Natural killer cell (primary cell): ENCODE measurements around the gene GAGE10. TPM values are rescaled to one million over a fixed set of nuclear protein-coding genes. Genes with fewer than 3 reads are reported as not detected.
A peak's percentile ranks its signal among the peaks of the same experiment; 100 is the strongest.

Experiments used
- ATAC-seq, 3 donors: fragments of 150-1000 bp in 2 of 3; fragments of 200-7000 bp in 1 of 3; cut with Tn5 transposase; 1 replicate in 1 of 3; 2 replicates in 2 of 3; pipeline ENCODE4 v1.10.0; 2021; ENCODE audit warnings: mild to moderate bottlenecking in 2 of 3, moderate library complexity in 2 of 3
- DNase-seq, 2 donors: peaks; one replicate each; pipeline versions ENCODE4 v3.0.0 to v3.0.0-alpha.2; 2013 to 2021; ENCODE audit warnings: mixed read lengths in 1 of 2
- H3K27ac ChIP-seq: one replicate; pipeline ENCODE4 v1.5.1; 2013; ENCODE audit warnings: mild to moderate bottlenecking, low read length
- H3K27me3 ChIP-seq: one replicate; pipeline ENCODE4 v1.6.1; 2013; ENCODE audit warnings: low read length; ENCODE audit not compliant: control insufficient read depth, insufficient read depth
- H3K36me3 ChIP-seq: one replicate; pipeline ENCODE4 v1.6.1; 2013; ENCODE audit warnings: low read length; ENCODE audit not compliant: control insufficient read depth, insufficient read depth
- H3K4me1 ChIP-seq: one replicate; pipeline ENCODE4 v1.6.1; 2013; ENCODE audit warnings: low read length; ENCODE audit not compliant: control insufficient read depth, insufficient read depth
- H3K4me3 ChIP-seq: one replicate; pipeline ENCODE4 v1.5.1; 2013; ENCODE audit warnings: low read length
- H3K9me3 ChIP-seq: one replicate; pipeline ENCODE4 v1.6.1; 2013; ENCODE audit warnings: low read length; ENCODE audit not compliant: control insufficient read depth, insufficient read depth
- H3K27ac Mint-ChIP-seq, 2 donors: one replicate each; pipeline ENCODE4 v1.8.0; 2022; ENCODE audit warnings: mild to moderate bottlenecking in 2 of 2, mixed read lengths in 2 of 2, moderate library complexity in 1 of 2
- H3K27me3 Mint-ChIP-seq, 2 donors: one replicate each; pipeline ENCODE4 v1.8.0; 2022; ENCODE audit warnings: low read depth in 2 of 2, mixed read lengths in 2 of 2
- H3K36me3 Mint-ChIP-seq: one replicate; pipeline ENCODE4 v1.8.0; 2022; ENCODE audit warnings: mixed read lengths
- H3K4me1 Mint-ChIP-seq, 2 donors: one replicate each; pipeline ENCODE4 v1.8.0; 2022; ENCODE audit warnings: mixed read lengths in 2 of 2
- H3K4me3 Mint-ChIP-seq: one replicate; pipeline ENCODE4 v1.8.0; 2022; ENCODE audit warnings: mild to moderate bottlenecking, moderate library complexity, mixed read lengths
- H3K9me3 Mint-ChIP-seq, 2 donors: one replicate each; pipeline ENCODE4 v1.8.0; 2022; ENCODE audit warnings: mixed read lengths in 2 of 2
- CTCF ChIP-seq: fragments of 200-600 bp; IDR thresholded peaks from one replicate; pipeline ENCODE4 v1.8.0; 2022; ENCODE audit warnings: antibody characterized with exemption
- WGBS: methylation state at CpG from one replicate; pipeline ENCODE4 v1.1.7; 2013; ENCODE audit warnings: missing lambda C conversion rate; ENCODE audit not compliant: insufficient coverage; 5-methylcytosine and 5-hydroxymethylcytosine counted together
- intact Hi-C: fragments of 100-400 bp; cut with micrococcal nuclease; formaldehyde crosslinking; loops from one replicate; pipeline ENCODE4 v1.14.2; 2022
- total RNA-seq, 4 donors: library from RNA; stranded (reverse); fragments of 120-200 nt in 1 of 4; gene quantifications; one replicate each; pipeline versions ENCODE4 v1.2.3 to v1.2.4, GENCODE V29; 2013 to 2022

GAGE10 gene
- total RNA-seq, 3 donors from 2014 or later (not counting 1 experiment from before 2014, with no cell fraction given), result not detected

- H3K36me3 ChIP-seq, result no peaks in the 10 kb centered on the region
- H3K4me3 ChIP-seq, result no peak overlapping the region
- TF ChIP-seq CTCF, result no peak
- Mint-ChIP-seq H3K27me3 (no peaks in the 10 kb centered on the region), H3K36me3 (no peaks in the 10 kb centered on the region), H3K9me3 (no peaks in the 10 kb centered on the region), H3K4me1 (peaks cover 43 to 64% of the 10 kb centered on the region in 2 donors), H3K4me3 (peak overlapping the region; percentile 65), H3K27ac (peak overlapping the region; percentile 52 to 67)
- ATAC-seq (no peak), DNase-seq (peak in 1 of 2 donors; percentile 41)
- H3K27ac ChIP-seq, result peak overlapping the region; percentile 38
- intact Hi-C loops, result no loop called here
- WGBS, result 29% methylated on average over 3 of the region's 6 CpGs
- H3K4me1 ChIP-seq, result peaks cover 67% of the 10 kb centered on the region
- no peaks in the 10 kb centered on the region for H3K27me3 ChIP-seq
- no peaks in the 10 kb centered on the region for H3K9me3 ChIP-seq
Measured at GRCh38 chrX:49272421-49272820, 31.0 kb upstream of the GAGE10 start.

GRCh38 chrX:49273181-49273727 is 30.2 kb upstream of the GAGE10 start:
- Histone ChIP-seq H3K27me3 (no peaks in the 10 kb centered on the region), H3K36me3 (no peaks in the 10 kb centered on the region), H3K27ac (peak overlapping the region; percentile 48), H3K4me1 (peaks cover 65% of the 10 kb centered on the region), H3K9me3 (no peaks in the 10 kb centered on the region), H3K4me3 (no peak overlapping the region)
- intact Hi-C loops, result no loop called here
- H3K4me3 Mint-ChIP-seq, result peak overlapping the region; percentile 65
- H3K9me3 Mint-ChIP-seq, result no peaks in the 10 kb centered on the region
- peak overlapping the region; percentile 52 to 67 for H3K27ac Mint-ChIP-seq
- H3K36me3 Mint-ChIP-seq, result no peaks in the 10 kb centered on the region
- no peak for TF ChIP-seq CTCF
- 15% methylated on average over 6 of the region's 8 CpGs for WGBS
- H3K4me1 Mint-ChIP-seq, result peaks cover 39 to 68% of the 10 kb centered on the region in 2 donors
- DNase-seq, result peak in 1 of 2 donors; percentile 72
- no peaks in the 10 kb centered on the region for H3K27me3 Mint-ChIP-seq
- no peak for ATAC-seq

DNA sequence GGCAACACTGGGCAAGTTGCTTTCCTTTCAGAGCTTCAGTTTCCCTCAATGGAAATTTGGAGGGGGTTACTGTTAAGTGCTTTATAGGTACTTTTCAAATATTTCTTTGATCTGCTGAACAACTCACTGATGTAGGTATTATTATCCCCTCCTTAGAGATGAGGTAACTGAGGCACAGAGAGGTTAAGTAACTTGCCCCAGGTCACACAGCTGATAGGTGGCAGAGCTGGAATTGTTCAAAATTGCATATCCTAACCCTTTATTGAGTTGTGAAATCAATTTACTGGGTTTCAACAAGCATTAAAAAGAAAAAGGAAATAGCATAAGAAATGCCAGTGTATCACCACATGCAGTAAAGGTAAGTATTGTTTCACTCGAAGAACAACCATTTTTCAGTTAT is 27.2 kb upstream of the GAGE10 start:
- TF ChIP-seq CTCF, result no peak
- Mint-ChIP-seq H3K27ac (no peak overlapping the region), H3K36me3 (no peaks in the 10 kb centered on the region), H3K4me1 (peaks cover 29 to 54% of the 10 kb centered on the region in 2 donors), H3K9me3 (no peaks in the 10 kb centered on the region), H3K27me3 (no peaks in the 10 kb centered on the region), H3K4me3 (no peak overlapping the region)
- H3K9me3 ChIP-seq, result no peaks in the 10 kb centered on the region
- ATAC-seq (no peak), DNase-seq (peak in 1 of 2 donors; percentile 2)
- H3K27me3 ChIP-seq, result no peaks in the 10 kb centered on the region
- H3K36me3 ChIP-seq, result no peaks in the 10 kb centered on the region
- intact Hi-C loops, result no loop called here
- H3K4me3 ChIP-seq, result no peak overlapping the region
- WGBS, result 88% methylated on average over 1 of the region's 1 CpG
- H3K4me1 ChIP-seq, result peaks cover 48% of the 10 kb centered on the region
- H3K27ac ChIP-seq, result no peak overlapping the region
